ENCODE measurements around the gene PARD3. TPM values are rescaled to one million over a fixed set of nuclear protein-coding genes. Genes with fewer than 3 reads are reported as not detected.

The PARD3 gene
- polyA plus RNA-seq, 1 donor from 2014 or later: 12.4 TPM

DNA sequence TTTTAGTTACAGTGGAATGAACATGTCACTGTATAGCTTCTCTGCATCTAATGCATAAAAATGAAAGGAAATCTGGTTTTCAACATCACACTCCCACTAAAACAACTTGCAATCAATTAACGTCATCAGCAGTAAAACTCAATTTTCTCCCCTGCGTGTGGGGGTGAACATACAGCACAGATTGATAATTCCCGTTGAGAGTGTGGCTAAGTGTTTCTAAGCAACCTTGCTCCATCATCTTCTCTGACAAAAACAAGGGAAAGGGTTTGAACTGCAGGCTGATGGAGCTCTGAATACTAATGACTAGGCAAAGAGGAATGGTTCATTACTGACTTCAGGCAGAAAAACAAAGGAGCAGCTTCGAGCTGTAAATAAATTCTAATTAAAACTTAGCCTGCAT lies 238.3 kb downstream of the PARD3 start:
- Histone ChIP-seq H3F3A (ENCODE audit: insufficient read depth, low read length, poor library complexity, severe bottlenecking) (peaks cover 12% of the 10 kb centered on the region), H3K27me3 (ENCODE audit: insufficient read depth, low read depth, low read length) (no peaks in the 10 kb centered on the region), H3K79me2 (replicated peaks; ENCODE audit: insufficient read depth, low read length) (peaks cover 10% of the 10 kb centered on the region), H2AFZ (ENCODE audit: low read depth, low read length) (no peak overlapping the region), H3K4me3 (ENCODE audit: low read length) (peak overlapping the region; percentile 51), H4K20me1 (ENCODE audit: insufficient read depth) (no peaks in the 10 kb centered on the region), H3K9ac (ENCODE audit: low read length) (peak overlapping the region; percentile 38), H3K9me3 (ENCODE audit: low read length) (no peaks in the 10 kb centered on the region), H3K4me2 (ENCODE audit: low read length) (peak overlapping the region; percentile 59), H3K27ac (ENCODE audit: low read length) (peak overlapping the region; percentile 70), H3K9me2 (ENCODE audit: insufficient read depth, low read length) (no peaks in the 10 kb centered on the region), H3K36me3 (ENCODE audit: insufficient read depth, low read length) (no peaks in the 10 kb centered on the region)
- peak; percentile 18 for TF ChIP-seq RAD21 (conservative IDR thresholded peaks at IDR 0.05)
- peak; percentile 59 for TF ChIP-seq EP300 (conservative IDR thresholded peaks at IDR 0.05; ENCODE audit: poor library complexity, severe bottlenecking)
- TF ChIP-seq TAF1 (IDR thresholded peaks at IDR 0.05; ENCODE audit: low read depth): no peak

DNA sequence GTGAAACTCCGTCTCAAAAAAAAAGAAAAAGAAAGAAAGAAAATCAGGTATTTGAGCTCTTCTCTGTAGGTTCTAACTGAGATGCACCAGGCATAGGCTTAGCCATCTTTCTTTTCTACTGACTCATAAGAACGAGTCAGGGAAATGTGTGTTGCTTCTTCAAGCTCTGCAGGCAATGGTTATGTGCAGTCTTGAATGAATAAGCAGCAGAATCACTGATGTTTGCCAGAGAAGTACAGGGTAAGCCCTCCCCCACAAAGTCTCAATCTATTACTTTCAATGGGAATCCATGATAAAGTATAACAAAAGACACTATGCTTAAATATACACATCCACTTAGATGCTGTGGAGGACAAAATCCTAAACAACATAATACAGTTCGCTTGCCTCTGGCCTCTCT lies 239.2 kb downstream of the PARD3 start:
- Histone ChIP-seq H3K27ac (ENCODE audit: low read length) (peak overlapping the region; percentile 70), H2AFZ (ENCODE audit: low read depth, low read length) (no peak overlapping the region), H3F3A (ENCODE audit: insufficient read depth, low read length, poor library complexity, severe bottlenecking) (peaks cover 12% of the 10 kb centered on the region), H3K9me2 (ENCODE audit: insufficient read depth, low read length) (no peaks in the 10 kb centered on the region), H3K9me3 (ENCODE audit: low read length) (no peaks in the 10 kb centered on the region), H3K27me3 (ENCODE audit: insufficient read depth, low read depth, low read length) (no peaks in the 10 kb centered on the region), H3K79me2 (replicated peaks; ENCODE audit: insufficient read depth, low read length) (peaks cover 10% of the 10 kb centered on the region), H3K9ac (ENCODE audit: low read length) (no peak overlapping the region), H3K4me3 (ENCODE audit: low read length) (no peak overlapping the region), H4K20me1 (ENCODE audit: insufficient read depth) (no peaks in the 10 kb centered on the region), H3K4me2 (ENCODE audit: low read length) (no peak overlapping the region), H3K36me3 (ENCODE audit: insufficient read depth, low read length) (no peaks in the 10 kb centered on the region)
- TF ChIP-seq EP300 (conservative IDR thresholded peaks at IDR 0.05; ENCODE audit: poor library complexity, severe bottlenecking) (no peak), RAD21 (conservative IDR thresholded peaks at IDR 0.05) (no peak), SMC3 (conservative IDR thresholded peaks at IDR 0.05; ENCODE audit: poor library complexity) (no peak), MXI1 (conservative IDR thresholded peaks at IDR 0.05; ENCODE audit: poor library complexity, severe bottlenecking) (no peak)
- TF ChIP-seq, protein P1, sequence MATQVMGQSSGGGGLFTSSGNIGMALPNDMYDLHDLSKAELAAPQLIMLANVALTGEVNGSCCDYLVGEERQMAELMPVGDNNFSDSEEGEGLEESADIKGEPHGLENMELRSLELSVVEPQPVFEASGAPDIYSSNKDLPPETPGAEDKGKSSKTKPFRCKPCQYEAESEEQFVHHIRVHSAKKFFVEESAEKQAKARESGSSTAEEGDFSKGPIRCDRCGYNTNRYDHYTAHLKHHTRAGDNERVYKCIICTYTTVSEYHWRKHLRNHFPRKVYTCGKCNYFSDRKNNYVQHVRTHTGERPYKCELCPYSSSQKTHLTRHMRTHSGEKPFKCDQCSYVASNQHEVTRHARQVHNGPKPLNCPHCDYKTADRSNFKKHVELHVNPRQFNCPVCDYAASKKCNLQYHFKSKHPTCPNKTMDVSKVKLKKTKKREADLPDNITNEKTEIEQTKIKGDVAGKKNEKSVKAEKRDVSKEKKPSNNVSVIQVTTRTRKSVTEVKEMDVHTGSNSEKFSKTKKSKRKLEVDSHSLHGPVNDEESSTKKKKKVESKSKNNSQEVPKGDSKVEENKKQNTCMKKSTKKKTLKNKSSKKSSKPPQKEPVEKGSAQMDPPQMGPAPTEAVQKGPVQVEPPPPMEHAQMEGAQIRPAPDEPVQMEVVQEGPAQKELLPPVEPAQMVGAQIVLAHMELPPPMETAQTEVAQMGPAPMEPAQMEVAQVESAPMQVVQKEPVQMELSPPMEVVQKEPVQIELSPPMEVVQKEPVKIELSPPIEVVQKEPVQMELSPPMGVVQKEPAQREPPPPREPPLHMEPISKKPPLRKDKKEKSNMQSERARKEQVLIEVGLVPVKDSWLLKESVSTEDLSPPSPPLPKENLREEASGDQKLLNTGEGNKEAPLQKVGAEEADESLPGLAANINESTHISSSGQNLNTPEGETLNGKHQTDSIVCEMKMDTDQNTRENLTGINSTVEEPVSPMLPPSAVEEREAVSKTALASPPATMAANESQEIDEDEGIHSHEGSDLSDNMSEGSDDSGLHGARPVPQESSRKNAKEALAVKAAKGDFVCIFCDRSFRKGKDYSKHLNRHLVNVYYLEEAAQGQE (IDR thresholded peaks at IDR 0.05; ENCODE audit: borderline replicate concordance): no peak

DNA sequence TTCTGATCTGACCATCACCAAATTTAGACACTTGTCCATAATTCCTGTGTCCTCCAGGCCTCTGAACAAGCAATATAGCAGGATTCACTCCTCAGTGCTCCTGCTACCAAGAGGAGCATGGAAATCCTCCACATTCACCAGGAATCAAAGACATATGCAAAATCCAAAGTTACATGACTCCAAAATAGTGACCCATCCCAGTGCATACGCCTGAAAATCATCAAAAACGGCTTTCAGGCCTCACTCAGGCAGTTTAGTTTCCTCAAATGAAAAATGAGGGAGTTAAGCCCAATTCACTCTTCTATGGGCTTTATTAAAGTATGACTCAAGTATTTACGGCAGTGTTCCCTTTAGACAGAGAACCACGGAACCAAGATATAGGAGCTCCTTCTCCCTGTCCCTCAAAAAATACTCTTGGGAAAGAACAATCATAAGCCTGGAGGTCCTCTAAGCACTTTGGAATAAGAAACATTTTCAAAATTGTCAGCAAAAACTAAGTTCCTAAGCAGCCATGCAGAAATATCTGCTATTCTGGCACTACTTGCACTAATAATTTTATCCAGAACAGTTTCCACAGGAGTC lies 240.7 kb downstream of the PARD3 start:
- Histone ChIP-seq H2AFZ (ENCODE audit: low read depth, low read length) (no peak overlapping the region), H3K36me3 (ENCODE audit: insufficient read depth, low read length) (no peaks in the 10 kb centered on the region), H4K20me1 (ENCODE audit: insufficient read depth) (no peaks in the 10 kb centered on the region), H3K4me3 (ENCODE audit: low read length) (no peak overlapping the region), H3K27me3 (ENCODE audit: insufficient read depth, low read depth, low read length) (no peaks in the 10 kb centered on the region), H3K9me3 (ENCODE audit: low read length) (no peaks in the 10 kb centered on the region), H3K4me2 (ENCODE audit: low read length) (no peak overlapping the region), H3K27ac (ENCODE audit: low read length) (no peak overlapping the region), H3K9ac (ENCODE audit: low read length) (no peak overlapping the region), H3K9me2 (ENCODE audit: insufficient read depth, low read length) (no peaks in the 10 kb centered on the region), H3K79me2 (replicated peaks; ENCODE audit: insufficient read depth, low read length) (peaks cover 10% of the 10 kb centered on the region), H3F3A (ENCODE audit: insufficient read depth, low read length, poor library complexity, severe bottlenecking) (peaks cover 12% of the 10 kb centered on the region)
- TF ChIP-seq, protein P1 (IDR thresholded peaks at IDR 0.05; ENCODE audit: borderline replicate concordance): no peak
- TF ChIP-seq EP300 (conservative IDR thresholded peaks at IDR 0.05; ENCODE audit: poor library complexity, severe bottlenecking): no peak
- TF ChIP-seq, protein P2, sequence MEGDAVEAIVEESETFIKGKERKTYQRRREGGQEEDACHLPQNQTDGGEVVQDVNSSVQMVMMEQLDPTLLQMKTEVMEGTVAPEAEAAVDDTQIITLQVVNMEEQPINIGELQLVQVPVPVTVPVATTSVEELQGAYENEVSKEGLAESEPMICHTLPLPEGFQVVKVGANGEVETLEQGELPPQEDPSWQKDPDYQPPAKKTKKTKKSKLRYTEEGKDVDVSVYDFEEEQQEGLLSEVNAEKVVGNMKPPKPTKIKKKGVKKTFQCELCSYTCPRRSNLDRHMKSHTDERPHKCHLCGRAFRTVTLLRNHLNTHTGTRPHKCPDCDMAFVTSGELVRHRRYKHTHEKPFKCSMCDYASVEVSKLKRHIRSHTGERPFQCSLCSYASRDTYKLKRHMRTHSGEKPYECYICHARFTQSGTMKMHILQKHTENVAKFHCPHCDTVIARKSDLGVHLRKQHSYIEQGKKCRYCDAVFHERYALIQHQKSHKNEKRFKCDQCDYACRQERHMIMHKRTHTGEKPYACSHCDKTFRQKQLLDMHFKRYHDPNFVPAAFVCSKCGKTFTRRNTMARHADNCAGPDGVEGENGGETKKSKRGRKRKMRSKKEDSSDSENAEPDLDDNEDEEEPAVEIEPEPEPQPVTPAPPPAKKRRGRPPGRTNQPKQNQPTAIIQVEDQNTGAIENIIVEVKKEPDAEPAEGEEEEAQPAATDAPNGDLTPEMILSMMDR (IDR thresholded peaks at IDR 0.05; ENCODE audit: poor library complexity, severe bottlenecking): no peak
